ENCODE results near the gene TTYH2.

TTYH2 gene

DNA sequence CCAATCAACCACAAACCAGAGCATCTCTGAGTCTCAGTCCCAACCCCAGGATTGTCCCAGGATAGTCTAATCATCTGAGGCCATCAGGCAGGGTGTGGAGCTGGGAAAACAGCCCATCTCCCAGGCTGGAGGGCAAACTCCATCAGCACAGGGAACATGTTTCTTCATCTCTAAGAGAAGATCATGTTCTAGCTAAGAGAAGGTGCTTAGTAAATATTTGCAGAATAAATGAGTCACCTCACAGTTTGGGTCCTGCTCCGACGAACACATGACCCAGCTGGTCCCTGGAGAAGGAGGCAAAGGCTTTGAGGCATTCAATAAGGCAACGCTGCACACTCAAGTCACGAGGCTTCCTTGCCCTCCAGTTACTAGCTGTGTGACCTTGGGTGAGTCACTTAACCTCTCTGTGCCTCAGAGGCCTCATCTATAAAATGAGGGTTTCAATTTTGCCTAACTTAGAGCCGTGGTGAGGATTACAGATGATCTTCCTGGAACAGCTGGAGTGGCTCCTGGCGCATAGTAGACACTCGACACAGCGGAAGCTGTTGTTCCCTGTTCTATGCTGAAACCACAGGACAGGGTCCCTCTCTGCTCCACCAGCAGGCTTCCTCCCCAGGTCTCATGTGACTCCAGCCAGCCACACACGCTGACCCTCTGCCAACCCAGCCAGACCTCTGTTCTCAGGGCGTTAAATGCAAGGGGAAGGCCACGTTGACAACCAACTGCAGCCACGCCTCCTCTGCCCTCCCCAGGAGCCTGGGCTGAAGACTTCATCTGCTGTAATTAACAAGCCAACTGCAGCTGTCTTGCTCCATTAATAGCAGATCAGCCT, 20.2 kb upstream of the TTYH2 start:
- DNase-seq (ENCODE audit: low read depth in 2 of 2) = no peak

DNA sequence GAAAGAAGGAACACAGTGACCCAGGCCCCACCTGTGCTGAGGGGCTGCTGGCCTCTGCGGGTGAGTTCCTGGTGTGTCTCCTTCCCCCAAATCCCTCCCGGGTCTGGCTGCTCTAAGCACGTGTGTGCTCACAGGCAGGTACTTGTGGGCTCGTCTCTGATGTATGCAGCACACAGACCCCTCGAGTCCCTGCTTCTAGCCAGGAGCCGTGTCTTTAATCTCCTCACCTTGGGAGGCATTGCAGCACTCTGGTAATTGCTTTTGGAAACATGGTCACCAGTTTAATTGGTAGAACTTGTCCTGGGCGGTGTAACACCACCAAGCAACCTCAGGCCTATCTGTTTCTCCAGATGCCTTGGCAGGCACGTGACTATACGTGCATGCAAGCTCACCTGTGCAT, 18.7 kb upstream of the TTYH2 start:
- DNase-seq (ENCODE audit: low read depth in 2 of 2) = no peak

DNA sequence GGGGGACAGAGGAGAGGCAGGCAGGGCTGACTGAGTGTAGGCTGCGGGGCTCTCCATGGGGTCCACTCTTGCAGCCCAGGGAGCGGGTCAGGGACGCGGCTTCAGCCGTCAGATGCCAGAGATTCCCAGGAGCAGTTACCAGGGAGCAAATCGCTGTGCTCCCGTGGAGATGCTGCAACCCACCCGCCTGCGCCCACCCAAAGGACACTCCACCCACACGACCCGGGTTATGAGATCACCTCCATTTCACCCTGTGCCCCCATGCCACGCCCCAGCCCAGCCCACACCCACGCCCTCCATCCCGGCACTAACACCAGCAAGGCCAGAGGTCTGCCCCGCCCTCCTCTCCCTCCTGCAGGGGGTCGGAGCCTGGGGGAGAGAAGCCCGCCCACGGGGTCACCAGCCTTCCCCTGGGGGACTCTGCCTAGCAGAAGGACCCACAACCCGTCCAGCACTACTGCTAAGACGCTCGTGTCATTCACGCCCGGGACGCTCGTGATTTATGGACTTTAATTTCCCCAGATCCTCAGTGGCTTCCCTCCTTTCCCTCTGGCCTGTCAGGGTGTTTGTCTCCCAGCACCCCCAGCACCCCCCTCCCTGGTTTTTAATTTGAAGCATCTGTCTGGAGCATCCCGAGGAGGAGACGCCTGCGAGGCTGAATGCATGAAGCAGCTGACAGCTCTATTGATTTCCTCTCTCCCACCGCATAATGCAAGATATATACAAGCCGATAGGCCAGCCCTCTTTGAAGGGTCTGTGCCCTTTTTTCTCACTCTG, 16.6 kb upstream of the TTYH2 start:
- no peak for DNase-seq (ENCODE audit: low read depth in 2 of 2)

DNA sequence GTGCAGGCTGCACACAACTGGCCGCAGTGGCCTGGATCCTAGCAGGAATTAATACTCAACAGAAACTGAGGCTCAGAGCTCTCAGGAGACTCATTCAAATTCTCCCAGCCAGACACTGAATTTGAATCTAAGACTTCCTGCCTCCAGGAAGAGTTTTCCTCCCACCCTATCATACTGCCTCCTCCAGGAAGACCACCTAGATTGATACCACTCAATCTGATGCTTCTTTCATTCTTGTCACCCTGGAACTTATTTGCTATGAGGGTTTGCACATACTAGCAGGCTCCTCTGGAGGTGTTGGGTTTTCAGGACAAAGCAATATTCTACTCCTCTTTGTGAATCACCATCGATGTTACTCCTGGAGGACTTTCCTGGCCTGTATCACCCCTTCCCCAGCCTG, 15.6 kb upstream of the TTYH2 start:
- no peak for DNase-seq (ENCODE audit: low read depth in 2 of 2)

GRCh38 chr17:74198694-74199093, 14.7 kb upstream of the TTYH2 start:
- no peak for DNase-seq (ENCODE audit: low read depth in 2 of 2)

DNA sequence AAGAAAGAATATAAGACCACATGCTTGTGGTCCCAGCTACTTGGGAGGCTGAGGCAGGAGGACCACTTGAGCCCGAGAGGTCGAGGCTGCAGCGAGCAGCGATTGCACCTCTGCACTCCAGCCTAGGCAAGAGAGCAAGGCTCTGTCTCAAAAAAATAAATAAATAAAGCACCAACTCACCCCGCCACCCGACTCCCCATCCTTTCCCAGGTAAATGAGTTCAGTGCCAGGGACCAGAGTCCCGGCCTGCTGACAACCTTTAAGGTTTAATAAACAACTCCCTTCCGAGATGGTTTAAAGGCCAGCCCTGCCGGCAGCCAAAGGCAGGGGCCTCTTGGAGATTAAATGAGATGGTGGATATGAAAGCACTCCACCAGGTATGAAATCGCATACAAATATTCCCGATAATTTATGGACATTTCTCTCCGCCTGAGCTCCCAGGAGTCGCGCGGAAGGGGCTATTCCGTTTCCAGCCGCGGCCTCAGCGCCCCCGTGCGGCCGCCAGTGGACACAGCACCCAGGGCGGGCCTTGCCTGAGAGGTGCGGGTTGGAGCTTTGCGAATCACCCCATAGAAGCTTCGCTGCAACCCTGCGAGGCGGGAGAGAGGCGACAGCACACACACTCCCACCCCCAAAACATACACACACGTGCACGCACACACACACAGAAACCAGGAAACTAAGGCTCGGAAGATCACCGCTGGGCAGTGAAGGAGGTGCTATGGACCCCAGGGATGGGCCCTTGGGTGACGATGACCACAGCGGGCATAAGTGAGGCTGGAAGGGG, 13.9 kb upstream of the TTYH2 start:
- DNase-seq (ENCODE audit: low read depth in 2 of 2) = peak in 1 of 2 donors; percentile 48

- DNase-seq (ENCODE audit: low read depth in 2 of 2) = no peak
These were observed 13.3 kb upstream of the TTYH2 start for GRCh38 chr17:74200112-74200511.

DNA sequence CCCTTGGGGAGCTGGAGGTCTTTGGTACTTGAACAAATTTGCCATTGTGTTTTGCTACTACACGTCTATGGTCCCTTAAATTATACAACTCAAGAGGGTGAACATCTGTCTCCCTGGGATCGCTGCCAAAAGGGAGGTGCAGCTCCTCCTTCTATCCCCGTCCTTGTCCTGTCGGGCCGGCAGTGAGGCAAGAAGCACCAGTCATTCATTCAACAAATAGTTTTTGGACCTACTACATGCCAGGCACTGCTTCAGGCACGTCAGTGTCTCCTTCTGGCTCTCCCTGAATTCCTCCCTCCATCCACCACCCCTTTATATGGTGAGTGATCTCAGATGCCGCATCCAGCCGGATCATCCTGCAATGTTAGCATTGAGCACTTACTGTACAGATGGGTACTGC, 12.1 kb upstream of the TTYH2 start:
- DNase-seq (ENCODE audit: low read depth in 2 of 2) = no peak

- DNase-seq (ENCODE audit: low read depth in 2 of 2) = no peak
These were observed 11.4 kb upstream of the TTYH2 start for GRCh38 chr17:74201948-74202347.

DNA sequence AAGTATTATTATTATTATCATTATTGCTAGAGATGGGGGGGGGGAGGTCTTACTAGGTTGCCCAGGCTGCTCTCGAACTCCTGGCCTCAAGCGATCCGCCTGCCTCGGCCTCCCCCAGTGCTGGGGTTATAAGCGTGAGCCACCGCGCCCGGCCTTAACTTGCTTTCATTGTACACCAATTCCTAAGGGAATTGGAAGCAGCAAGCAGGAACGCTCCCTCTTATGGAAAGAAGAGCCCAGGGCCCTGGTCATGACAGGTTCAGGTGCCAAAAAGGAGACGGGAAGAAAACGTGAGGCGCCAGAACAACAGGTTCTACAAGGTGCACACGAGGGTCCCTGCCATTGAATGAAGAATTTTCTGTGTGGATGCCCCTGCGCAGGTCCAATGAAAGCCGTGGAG, 10.4 kb upstream of the TTYH2 start:
- DNase-seq (ENCODE audit: low read depth in 2 of 2) = no peak

DNA sequence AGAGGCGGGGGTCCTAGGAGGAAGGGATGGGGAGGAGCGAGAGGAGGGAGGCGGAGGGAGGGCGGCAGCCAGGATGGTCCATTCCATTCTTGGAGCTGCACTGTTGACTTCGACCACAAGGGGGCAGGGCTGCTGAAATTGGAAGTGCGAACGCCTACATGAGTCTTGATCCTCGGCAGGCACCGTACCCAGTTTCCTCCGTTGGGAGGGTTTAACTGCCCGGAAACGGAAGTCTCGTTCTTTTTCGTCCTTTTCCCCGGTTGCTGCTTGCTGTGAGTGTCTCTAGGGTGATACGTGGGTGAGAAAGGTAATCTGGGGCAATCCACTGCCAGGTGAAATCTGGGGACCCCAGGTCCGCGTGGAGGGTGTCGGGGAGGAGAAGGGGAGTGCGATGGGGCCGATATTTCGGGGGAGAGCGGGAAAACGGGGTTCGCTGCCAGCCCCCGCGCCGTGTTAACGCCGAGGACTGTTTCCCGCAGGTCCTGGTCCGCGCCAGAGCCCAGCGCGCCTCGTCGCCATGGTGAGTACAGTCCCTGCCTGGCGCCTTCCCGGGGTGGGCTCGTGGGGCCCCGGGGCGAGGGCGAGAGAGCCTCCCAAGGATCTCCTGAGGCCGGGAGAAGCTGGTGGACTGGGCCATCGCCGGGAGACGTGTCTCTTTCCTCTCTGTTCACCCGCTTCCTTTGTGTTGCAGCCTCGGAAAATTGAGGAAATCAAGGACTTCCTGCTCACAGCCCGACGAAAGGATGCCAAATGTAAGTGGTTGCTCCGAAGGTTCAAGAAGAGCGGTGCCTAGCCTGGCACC, 9.7 kb upstream of the TTYH2 start, which contains the start of gene RPL38:
Gene RPL38 (plus strand): TSS at position 240 of the 802 bp plus-strand sequence. CDS start 278 bp downstream, at position 518.
- peak; percentile 89 to 95 for DNase-seq (ENCODE audit: low read depth in 2 of 2)

GRCh38 chr17:74204474-74204873, 8.9 kb upstream of the TTYH2 start:
- no peak for DNase-seq (ENCODE audit: low read depth in 2 of 2)

- DNase-seq (ENCODE audit: low read depth in 2 of 2) = no peak
These were observed 8.1 kb upstream of the TTYH2 start for GRCh38 chr17:74205274-74205673.

DNA sequence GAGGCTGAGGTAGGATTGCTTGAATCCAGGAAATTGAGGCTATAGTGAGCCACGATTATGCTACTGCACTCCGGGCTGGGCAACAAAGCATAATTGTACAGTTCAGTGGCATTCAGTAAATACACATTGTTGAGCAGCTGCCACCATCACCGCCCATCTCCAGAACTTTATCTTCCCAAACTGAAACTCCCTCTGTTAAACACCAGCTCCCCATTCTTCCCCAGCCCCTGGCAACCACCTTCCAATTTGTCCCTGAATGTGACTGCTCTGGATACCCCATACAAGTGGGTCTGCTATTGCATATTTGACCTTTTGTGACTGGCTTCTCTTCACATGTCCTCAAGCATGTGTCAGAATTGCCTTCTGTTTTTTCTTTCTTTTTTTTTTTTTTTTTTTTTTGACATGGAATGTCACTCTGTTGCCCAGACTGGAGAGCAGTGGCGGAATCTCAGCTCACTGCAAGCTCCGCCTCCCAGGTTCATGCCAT, 7.0 kb upstream of the TTYH2 start:
- DNase-seq (ENCODE audit: low read depth in 2 of 2) = no peak

- peak; percentile 67 to 68 for DNase-seq (ENCODE audit: low read depth in 2 of 2)
These were observed 2.9 kb upstream of the TTYH2 start for GRCh38 chr17:74210191-74211140.

GRCh38 chr17:74211141-74211911, 2.0 kb upstream of the TTYH2 start:
- no peak for DNase-seq (ENCODE audit: low read depth in 2 of 2)

GRCh38 chr17:74211912-74212208, 1.5 kb upstream of the TTYH2 start:
- DNase-seq (ENCODE audit: low read depth in 2 of 2) = no peak

DNA sequence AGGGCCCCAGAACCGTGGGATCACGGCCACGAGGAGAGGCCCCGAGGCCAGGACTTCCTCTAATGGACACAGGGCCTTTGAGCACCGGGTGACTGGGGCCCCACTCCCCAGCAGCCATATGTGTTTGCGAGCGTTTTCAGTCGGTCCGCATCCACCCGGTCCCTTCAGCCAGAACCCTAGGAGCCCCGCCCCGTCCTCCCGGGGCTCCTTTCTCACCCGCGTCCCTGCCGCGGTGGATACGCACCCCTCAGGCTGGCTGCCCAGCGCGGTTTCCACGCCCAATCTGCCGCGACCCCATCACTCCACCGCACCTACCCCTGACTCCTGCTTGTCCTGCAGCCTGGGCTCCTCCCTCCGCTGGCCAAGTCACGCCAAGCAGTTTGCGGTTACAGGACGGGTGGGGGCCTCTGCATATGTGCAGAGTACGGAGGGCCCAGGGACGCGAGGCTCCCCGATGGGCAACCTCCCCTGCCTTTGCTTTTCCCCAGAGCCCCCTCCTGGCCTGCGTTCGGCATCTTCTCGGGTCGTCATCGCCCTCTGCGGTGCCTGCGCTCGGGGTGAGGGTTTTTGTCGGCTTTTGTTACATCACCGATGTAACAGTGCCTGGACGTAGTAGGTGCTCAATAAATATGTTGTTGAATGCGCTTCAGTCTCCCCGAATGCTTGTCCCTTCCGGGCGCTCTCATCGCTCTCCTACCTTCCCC, 1.0 kb upstream of the TTYH2 start:
- no peak for DNase-seq (ENCODE audit: low read depth in 2 of 2)

GRCh38 chr17:74213861-74214391, 555 bp downstream of the TTYH2 start:
- DNase-seq (ENCODE audit: low read depth in 2 of 2) = no peak

All from stimulated activated CD4-positive, alpha-beta T cell treated with anti-CD3 and anti-CD28 coated beads, Interleukin-1b, Interleukin-23, amount 100 ng/mL, for 1 hour (primary cell).